Measurements from ENCODE around the gene APOA5. TPM values are rescaled to one million over a fixed set of nuclear protein-coding genes. Genes with fewer than 3 reads are reported as not detected.
"Not testable (repeated sequence)": the region's sequence is repeated elsewhere in the genome, so short reads cannot be mapped to it uniquely, and the experiment has no call there.

APOA5 gene
- total and polyA plus RNA-seq, 9 donors: 0.35 to 0.43 TPM; not detected in 7

DNA sequence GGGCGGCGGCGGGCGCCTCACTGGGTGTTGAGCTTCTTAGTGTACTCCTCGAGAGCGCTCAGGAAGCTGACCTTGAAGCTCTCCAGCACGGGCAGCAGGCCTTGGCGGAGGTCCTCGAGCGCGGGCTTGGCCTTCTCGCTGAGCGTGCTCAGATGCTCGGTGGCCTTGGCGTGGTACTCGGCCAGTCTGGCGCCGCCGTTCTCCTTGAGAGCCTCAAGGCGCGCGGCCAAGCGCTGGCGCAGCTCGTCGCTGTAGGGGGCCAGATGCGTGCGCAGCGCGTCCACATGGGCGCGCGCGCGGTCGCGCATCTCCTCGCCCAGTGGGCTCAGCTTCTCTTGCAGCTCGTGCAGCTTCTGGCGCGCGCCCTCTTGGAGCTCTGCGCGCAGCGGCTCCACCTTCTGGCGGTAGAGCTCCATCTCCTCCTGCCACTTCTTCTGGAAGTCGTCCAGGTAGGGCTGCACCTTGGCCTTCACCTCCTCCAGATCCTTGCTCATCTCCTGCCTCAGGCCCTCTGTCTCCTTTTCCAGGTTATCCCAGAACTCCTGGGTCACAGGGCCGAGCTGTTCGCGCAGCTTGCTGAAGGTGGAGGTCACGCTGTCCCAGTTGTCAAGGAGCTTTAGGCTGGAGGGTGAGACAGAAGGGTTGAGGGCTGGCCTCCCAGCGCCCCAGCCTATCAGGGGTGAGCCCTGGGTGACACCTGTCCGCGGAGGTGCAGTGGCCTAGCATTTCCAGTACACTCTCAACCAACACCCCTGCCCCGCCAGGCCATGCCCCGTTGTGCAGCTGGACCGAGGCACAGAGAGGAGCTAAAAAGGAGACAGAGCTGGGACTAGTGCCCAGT is 44.3 kb upstream of the APOA5 start:
- intact Hi-C loops (cut with DNase I): loop anchor here in 3 of 4 donors (5.0 kb wide), 1 partner anchor 44 kb away; the partner anchor contains the start of gene APOA5 (in 3 of the 3)
- Histone ChIP-seq H3K36me3 (no peaks in the 10 kb centered on the region), H3K27me3 (no peaks in the 10 kb centered on the region), H3K4me1 (ENCODE audit: insufficient read depth) (peaks cover 33% of the 10 kb centered on the region), H3K27ac (peak overlapping the region; percentile 63 to 80), H3K4me3 (peak overlapping the region; percentile 23), H3K9me3 (no peaks in the 10 kb centered on the region)
- DNase-seq: peak; percentile 96 to 100 (median 99)
- TF ChIP-seq, protein P1, sequence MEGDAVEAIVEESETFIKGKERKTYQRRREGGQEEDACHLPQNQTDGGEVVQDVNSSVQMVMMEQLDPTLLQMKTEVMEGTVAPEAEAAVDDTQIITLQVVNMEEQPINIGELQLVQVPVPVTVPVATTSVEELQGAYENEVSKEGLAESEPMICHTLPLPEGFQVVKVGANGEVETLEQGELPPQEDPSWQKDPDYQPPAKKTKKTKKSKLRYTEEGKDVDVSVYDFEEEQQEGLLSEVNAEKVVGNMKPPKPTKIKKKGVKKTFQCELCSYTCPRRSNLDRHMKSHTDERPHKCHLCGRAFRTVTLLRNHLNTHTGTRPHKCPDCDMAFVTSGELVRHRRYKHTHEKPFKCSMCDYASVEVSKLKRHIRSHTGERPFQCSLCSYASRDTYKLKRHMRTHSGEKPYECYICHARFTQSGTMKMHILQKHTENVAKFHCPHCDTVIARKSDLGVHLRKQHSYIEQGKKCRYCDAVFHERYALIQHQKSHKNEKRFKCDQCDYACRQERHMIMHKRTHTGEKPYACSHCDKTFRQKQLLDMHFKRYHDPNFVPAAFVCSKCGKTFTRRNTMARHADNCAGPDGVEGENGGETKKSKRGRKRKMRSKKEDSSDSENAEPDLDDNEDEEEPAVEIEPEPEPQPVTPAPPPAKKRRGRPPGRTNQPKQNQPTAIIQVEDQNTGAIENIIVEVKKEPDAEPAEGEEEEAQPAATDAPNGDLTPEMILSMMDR (IDR thresholded peaks at IDR 0.05): peak; percentile 52 to 69 (median 53)
- TF ChIP-seq EP300 (IDR thresholded peaks at IDR 0.05): no peak
- 5 to 10% (median 5%) methylated on average over 39 to 57 of the region's 57 CpGs for WGBS, 3 donors

- no peak for DNase-seq
- TF ChIP-seq, protein P1 (IDR thresholded peaks at IDR 0.05): no peak
- TF ChIP-seq POLR2A (IDR thresholded peaks at IDR 0.05): no peak
- TF ChIP-seq EP300 (IDR thresholded peaks at IDR 0.05): no peak
- Histone ChIP-seq H3K36me3 (no peaks in the 10 kb centered on the region), H3K4me1 (ENCODE audit: insufficient read depth) (peaks cover 28% of the 10 kb centered on the region), H3K27ac (peak overlapping the region; percentile 63 to 80), H3K4me3 (peak overlapping the region; percentile 23), H3K27me3 (no peaks in the 10 kb centered on the region), H3K9me3 (no peaks in the 10 kb centered on the region)
- intact Hi-C loops (cut with DNase I): loop anchor here in 3 of 4 donors (5.0 kb wide), 1 partner anchor 43 kb away; the partner anchor contains the start of gene APOA5 (in 3 of the 3)
- WGBS, 3 donors: 28 to 40% (median 36%) methylated on average over 27 to 28 of the region's 28 CpGs
Observed at GRCh38 chr11:116835042-116835772, 43.5 kb upstream of the APOA5 start.

DNA sequence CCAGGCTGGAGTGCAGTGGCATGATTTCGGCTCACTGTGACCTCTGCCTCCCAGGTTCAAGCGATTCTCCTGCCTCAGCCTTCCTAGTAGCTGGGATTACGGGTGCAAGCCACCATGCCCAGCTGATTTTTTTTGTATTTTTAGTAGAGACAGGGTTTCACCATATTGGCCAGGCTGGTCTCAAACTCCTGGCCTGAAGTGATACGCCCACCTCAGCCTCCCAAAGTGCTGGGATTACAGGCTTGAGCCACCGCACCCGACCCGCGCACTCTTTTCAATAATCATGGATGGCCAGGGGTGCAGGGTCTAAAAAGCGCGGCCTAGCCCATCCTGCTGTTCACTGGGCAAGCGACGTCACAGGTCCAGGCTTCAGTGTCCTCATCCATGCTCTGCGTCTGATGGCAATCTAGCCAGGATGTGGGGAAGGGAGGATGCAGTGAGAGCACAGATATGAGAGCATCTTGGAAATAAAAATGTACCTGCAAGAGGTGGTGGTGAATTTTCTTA is 42.9 kb upstream of the APOA5 start:
- not testable (repeated sequence) for H3K4me3 ChIP-seq, DNase-seq, H3K9me3 ChIP-seq, H3K27me3 ChIP-seq, H3K36me3 ChIP-seq
- intact Hi-C loops (cut with DNase I): loop anchor here (5.0 kb wide), 1 partner anchor 42 kb away; the partner anchor contains the start of gene APOA5 (in 4 of the 4)
- Histone ChIP-seq H3K4me1 (ENCODE audit: insufficient read depth) (peaks cover 26% of the 10 kb centered on the region), H3K27ac (peak overlapping the region; percentile 63 to 80)
- WGBS, 3 donors: 79 to 88% (median 80%) methylated on average over 13 of the region's 13 CpGs

DNA sequence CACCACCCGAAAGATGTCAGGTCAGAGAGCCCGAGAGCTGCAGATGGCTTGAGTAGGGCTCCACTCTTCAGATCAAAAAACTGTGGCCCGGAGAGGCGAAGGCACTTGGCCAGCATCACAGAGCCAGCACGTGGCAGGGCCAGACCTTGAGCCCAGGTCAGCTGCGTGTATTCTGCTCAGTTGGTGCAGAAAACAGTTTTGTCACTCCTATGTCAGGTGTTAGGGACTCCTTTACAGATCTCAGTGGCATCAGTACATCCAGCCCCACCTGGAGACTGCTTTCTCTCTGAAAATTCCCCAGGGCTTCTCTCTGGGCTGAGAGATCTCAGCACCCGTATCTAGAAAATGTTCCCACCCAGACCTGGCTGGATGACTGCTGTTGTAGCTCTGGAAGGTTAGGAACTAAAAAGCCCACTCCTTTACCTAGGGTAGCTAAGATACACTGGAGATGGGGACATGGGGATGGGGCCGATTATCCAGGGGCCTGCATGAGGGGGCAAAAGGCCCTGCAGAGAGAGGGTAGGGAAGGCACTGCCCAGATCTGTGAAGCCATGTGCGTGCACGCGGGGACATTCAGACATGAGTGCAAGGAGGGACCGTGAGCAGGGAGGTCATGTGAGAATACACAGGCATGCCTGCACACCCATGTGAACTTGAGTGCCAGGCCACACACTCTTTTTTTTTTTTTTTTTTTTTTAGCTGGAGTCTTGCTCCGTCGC is 42.3 kb upstream of the APOA5 start:
- Histone ChIP-seq H3K4me1 (ENCODE audit: insufficient read depth) (peaks cover 30% of the 10 kb centered on the region), H3K27ac (no peak overlapping the region), H3K4me3 (no peak overlapping the region), H3K9me3 (no peaks in the 10 kb centered on the region), H3K27me3 (no peaks in the 10 kb centered on the region), H3K36me3 (no peaks in the 10 kb centered on the region)
- TF ChIP-seq POLR2A (IDR thresholded peaks at IDR 0.05): no peak
- no peak for TF ChIP-seq EP300 (IDR thresholded peaks at IDR 0.05)
- TF ChIP-seq, protein P1 (IDR thresholded peaks at IDR 0.05): no peak
- 88 to 93% (median 92%) methylated on average over 14 of the region's 14 CpGs for WGBS, 3 donors
- intact Hi-C loops (cut with DNase I): loop anchor here in 1 of 4 donors (5.0 kb wide), 1 partner anchor 42 kb away; the partner anchor contains the start of gene APOA5
- DNase-seq: no peak
